ENCODE data around the gene ODAD2.

DNA sequence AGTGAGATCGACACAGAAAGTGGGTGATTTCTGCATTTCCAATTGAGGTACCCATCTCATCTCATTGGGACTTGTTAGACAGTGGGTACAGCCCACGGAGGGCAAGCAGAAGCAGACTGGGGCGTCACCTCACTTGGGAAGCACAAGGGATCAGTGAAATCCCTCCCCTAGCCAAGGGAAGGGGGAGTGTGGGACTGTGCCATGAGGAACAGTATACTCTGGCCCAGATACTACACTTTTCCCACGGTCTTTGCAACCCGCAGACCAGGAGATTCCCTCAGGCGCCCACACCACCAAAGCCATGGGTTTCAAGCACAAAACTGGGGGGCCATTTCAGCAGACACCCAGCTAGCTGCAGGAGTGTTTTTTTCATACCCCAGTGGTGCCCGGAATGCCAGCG is 99.8 kb downstream of the ODAD2 start:
- TF ChIP-seq LEF1 (IDR thresholded peaks at IDR 0.05; ENCODE audit: borderline replicate concordance), result no peak
- no peak for TF ChIP-seq FOXA1 (IDR thresholded peaks at IDR 0.05)
- TF ChIP-seq SP1 (IDR thresholded peaks at IDR 0.05), result no peak
- no peak for TF ChIP-seq ELF4 (IDR thresholded peaks at IDR 0.05)
- no peak for TF ChIP-seq ZNF384 (IDR thresholded peaks at IDR 0.05)
